Hepatocyte (in vitro differentiated cells): Measurements from ENCODE around the gene ALX4. TPM values are rescaled to one million over a fixed set of nuclear protein-coding genes. Genes with fewer than 3 reads are reported as not detected.

ENCODE experiments used
- DNase-seq: peaks from one replicate; pipeline ENCODE4 v3.0.0-alpha.2; 2016; ENCODE audit warnings: low spot score
- H2AFZ ChIP-seq: fragments of 200-600 bp; sonication (generic); 2 replicates; pipeline ENCODE4 v1.6.0; 2016; ENCODE audit warnings: antibody characterized with exemption, mild to moderate bottlenecking
- H3K27ac ChIP-seq: fragments of 200-600 bp; sonication (generic); 2 replicates; pipeline ENCODE4 v1.5.1; 2016; ENCODE audit warnings: mild to moderate bottlenecking
- H3K27me3 ChIP-seq: fragments of 200-600 bp; sonication (generic); 2 replicates; pipeline ENCODE4 v1.6.1; 2016
- H3K36me3 ChIP-seq: fragments of 200-600 bp; sonication (generic); replicated peaks from 2 replicates; pipeline ENCODE4 v1.5.1; 2016; ENCODE audit warnings: low read depth; ENCODE audit not compliant: insufficient read depth
- H3K4me1 ChIP-seq: fragments of 200-600 bp; sonication (generic); 2 replicates; pipeline ENCODE4 v1.5.1; 2016; ENCODE audit warnings: mild to moderate bottlenecking, moderate library complexity; ENCODE audit not compliant: insufficient read depth
- H3K4me2 ChIP-seq: fragments of 200-600 bp; sonication (generic); 2 replicates; pipeline ENCODE4 v1.6.0; 2016
- H3K4me3 ChIP-seq: fragments of 200-600 bp; sonication (generic); 2 replicates; pipeline ENCODE4 v1.5.1; 2016; ENCODE audit warnings: mild to moderate bottlenecking
- H3K79me2 ChIP-seq: fragments of 200-600 bp; sonication (generic); 2 replicates; pipeline ENCODE4 v1.6.0; 2017; ENCODE audit warnings: mild to moderate bottlenecking
- H3K9me2 ChIP-seq: fragments of 200-600 bp; sonication (generic); replicated peaks from 2 replicates; pipeline ENCODE4 v1.6.0; 2017; ENCODE audit warnings: mild to moderate bottlenecking; ENCODE audit not compliant: insufficient read depth
- H3K9me3 ChIP-seq: fragments of 200-600 bp; sonication (generic); 2 replicates; pipeline ENCODE4 v1.5.1; 2016; ENCODE audit warnings: low read depth, mild to moderate bottlenecking
- H4K20me1 ChIP-seq: fragments of 200-600 bp; sonication (generic); 2 replicates; pipeline ENCODE4 v1.6.0; 2016; ENCODE audit warnings: mild to moderate bottlenecking; ENCODE audit not compliant: insufficient read depth, poor library complexity, severe bottlenecking
- EZH2 ChIP-seq: fragments of 200-600 bp; sonication (generic); IDR thresholded peaks from 2 replicates; pipeline ENCODE4 v1.6.1; 2016; ENCODE audit warnings: antibody characterized with exemption, mild to moderate bottlenecking, borderline replicate concordance
- EZH2phosphoT487 ChIP-seq: fragments of 200-600 bp; sonication (generic); IDR thresholded peaks from one replicate; pipeline ENCODE4 v1.6.1; 2018; ENCODE audit warnings: antibody characterized with exemption, mild to moderate bottlenecking, low read depth, moderate library complexity; ENCODE audit not compliant: unreplicated experiment, severe bottlenecking
- WGBS: methylation state at CpG from one replicate; pipeline ENCODE4 v1.1.6; 2016; ENCODE audit warnings: low lambda C conversion rate; ENCODE audit errors: missing lambda C conversion rate; 5-methylcytosine and 5-hydroxymethylcytosine counted together
- polyA plus RNA-seq: library from polyadenylated mRNA; unstranded; fragments of >200 nt; fragmentation: Nextera tagmentation; extraction: Ambion mirVana; gene quantifications from 2 replicates; pipeline ENCODE4 v1.2.1, GENCODE V29; 2016
- total RNA-seq: library from RNA; depleted of rRNA; stranded (reverse); fragments of >200 nt; gene quantifications from 2 replicates; pipeline ENCODE4 v1.2.3, GENCODE V29; 2014
- TF ChIP-seq, protein P1 (sequence below): fragments of 200-600 bp; sonication (generic); IDR thresholded peaks from 2 replicates; pipeline ENCODE4 v1.5.1; 2016; ENCODE audit warnings: antibody characterized with exemption, mild to moderate bottlenecking; ENCODE audit not compliant: poor library complexity

Gene ALX4
- total and polyA plus RNA-seq, 2 experiments from 2014 or later = 1.3 to 3.8 TPM

DNA sequence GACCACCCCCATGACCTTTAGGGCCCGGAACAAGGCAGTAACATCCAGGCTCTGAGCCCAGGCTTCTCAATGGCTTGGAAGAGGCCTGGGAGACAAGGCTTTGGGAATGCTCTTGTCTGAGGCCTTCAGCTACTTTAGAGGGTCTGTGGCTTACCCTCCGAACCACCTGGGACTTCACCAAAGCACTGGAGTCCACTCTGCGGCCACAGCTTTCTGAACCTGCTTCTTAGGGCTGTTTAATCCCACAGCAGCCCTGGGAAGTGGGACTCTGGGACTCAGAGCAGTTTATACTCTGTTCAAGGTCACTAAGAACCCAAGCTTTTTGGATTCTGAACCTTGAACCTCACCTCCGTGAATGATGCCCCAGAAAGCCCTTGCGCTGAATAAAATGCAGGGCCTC, 30.7 kb upstream of the ALX4 start:
- Histone ChIP-seq H3K4me3 (no peak overlapping the region), H3K4me1 (no peaks in the 10 kb centered on the region), H3K9me3 (no peaks in the 10 kb centered on the region), H3K9me2 (no peaks in the 10 kb centered on the region), H2AFZ (no peak overlapping the region), H4K20me1 (no peaks in the 10 kb centered on the region), H3K36me3 (no peaks in the 10 kb centered on the region), H3K27me3 (peaks cover 35% of the 10 kb centered on the region), H3K79me2 (no peaks in the 10 kb centered on the region), H3K27ac (no peak overlapping the region), H3K4me2 (no peak overlapping the region)
- 94% methylated on average over 5 of the region's 5 CpGs for WGBS
- TF ChIP-seq EZH2phosphoT487 (no peak), EZH2 (no peak)
- TF ChIP-seq, protein P1, sequence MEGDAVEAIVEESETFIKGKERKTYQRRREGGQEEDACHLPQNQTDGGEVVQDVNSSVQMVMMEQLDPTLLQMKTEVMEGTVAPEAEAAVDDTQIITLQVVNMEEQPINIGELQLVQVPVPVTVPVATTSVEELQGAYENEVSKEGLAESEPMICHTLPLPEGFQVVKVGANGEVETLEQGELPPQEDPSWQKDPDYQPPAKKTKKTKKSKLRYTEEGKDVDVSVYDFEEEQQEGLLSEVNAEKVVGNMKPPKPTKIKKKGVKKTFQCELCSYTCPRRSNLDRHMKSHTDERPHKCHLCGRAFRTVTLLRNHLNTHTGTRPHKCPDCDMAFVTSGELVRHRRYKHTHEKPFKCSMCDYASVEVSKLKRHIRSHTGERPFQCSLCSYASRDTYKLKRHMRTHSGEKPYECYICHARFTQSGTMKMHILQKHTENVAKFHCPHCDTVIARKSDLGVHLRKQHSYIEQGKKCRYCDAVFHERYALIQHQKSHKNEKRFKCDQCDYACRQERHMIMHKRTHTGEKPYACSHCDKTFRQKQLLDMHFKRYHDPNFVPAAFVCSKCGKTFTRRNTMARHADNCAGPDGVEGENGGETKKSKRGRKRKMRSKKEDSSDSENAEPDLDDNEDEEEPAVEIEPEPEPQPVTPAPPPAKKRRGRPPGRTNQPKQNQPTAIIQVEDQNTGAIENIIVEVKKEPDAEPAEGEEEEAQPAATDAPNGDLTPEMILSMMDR = no peak
- no peak for DNase-seq

DNA sequence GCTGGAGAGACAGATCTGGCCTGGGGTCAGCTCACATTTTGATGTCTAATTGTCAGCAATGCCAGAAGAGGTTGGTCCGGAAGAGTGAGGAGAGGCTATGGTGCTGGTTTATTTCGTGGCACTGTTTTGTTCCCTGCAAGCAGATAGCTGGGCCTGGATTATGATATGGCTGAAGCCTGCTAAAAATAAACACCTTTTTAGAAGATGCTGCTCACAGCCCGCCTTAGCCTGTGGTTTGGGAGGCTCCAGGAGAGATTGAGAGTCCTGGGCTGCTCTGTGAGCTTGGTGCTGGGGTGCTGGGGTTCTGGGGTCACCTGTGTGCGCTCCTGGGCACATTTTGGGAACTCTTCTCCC, 29.6 kb upstream of the ALX4 start:
- H4K20me1 ChIP-seq = no peaks in the 10 kb centered on the region
- H3K4me2 ChIP-seq = no peak overlapping the region
- no peaks in the 10 kb centered on the region for H3K9me3 ChIP-seq
- H3K4me1 ChIP-seq = peaks cover 6% of the 10 kb centered on the region
- TF ChIP-seq, protein P1 = no peak
- TF ChIP-seq EZH2phosphoT487 = no peak
- no peaks in the 10 kb centered on the region for H3K9me2 ChIP-seq
- no peak overlapping the region for H2AFZ ChIP-seq
- WGBS = 74% methylated on average over 4 of the region's 4 CpGs
- H3K4me3 ChIP-seq = no peak overlapping the region
- H3K27ac ChIP-seq = no peak overlapping the region
- no peaks in the 10 kb centered on the region for H3K79me2 ChIP-seq
- no peaks in the 10 kb centered on the region for H3K36me3 ChIP-seq
- peaks cover 46% of the 10 kb centered on the region for H3K27me3 ChIP-seq
- no peak for DNase-seq

DNA sequence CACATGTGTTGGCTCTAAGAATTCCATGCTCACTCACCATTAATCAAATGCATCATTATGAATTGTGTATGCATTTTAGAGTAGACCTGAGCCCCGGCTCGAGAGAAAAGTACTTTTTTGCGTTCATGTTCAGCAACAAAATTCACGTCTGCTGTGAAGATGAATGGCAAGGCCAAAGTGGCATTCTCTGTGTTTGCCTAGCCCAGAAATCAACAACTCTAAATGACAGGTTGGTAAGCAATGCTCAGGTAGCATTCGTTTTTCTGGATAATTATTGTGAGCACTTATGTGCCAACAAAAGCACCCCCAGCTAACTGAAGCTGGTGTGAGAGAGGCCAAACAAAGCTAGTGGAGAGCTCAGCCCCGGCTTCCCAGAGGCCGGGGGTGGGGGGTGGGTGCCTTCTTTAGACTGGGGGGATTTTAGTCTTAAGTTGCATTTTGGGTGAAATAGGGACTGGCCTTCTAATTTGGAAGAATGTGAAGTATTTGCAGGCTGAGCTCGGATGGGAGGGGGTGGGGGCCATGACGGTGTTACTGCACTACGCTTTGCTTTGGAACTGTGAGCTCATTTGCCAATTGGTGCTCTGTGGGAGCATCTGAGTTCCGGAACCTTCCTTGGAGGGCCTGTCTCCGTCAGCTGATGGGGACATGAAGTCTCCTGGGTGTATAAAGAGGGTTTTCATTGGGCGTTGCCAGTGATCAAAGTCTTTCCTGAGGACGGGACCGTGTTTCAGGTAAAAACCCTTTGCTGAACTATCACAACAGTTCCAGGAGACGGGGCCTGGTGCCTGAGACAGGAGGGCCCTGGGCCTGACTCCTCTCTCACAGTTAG, 29.0 kb upstream of the ALX4 start:
- Histone ChIP-seq H3K9me2 (no peaks in the 10 kb centered on the region), H3K9me3 (no peaks in the 10 kb centered on the region), H4K20me1 (no peaks in the 10 kb centered on the region), H3K27me3 (peaks cover 49% of the 10 kb centered on the region), H2AFZ (no peak overlapping the region), H3K79me2 (no peaks in the 10 kb centered on the region), H3K36me3 (no peaks in the 10 kb centered on the region), H3K27ac (no peak overlapping the region), H3K4me3 (no peak overlapping the region), H3K4me1 (peaks cover 9% of the 10 kb centered on the region), H3K4me2 (no peak overlapping the region)
- TF ChIP-seq EZH2 (no peak), EZH2phosphoT487 (no peak)
- TF ChIP-seq, protein P1 = no peak
- DNase-seq = no peak
- 76% methylated on average over 16 of the region's 16 CpGs for WGBS
